H1 (cell line): ENCODE measurements around the gene PBX2. TPM values are rescaled to one million over a fixed set of nuclear protein-coding genes. Genes with fewer than 3 reads are reported as not detected.

ENCODE experiments used
- CBX8 ChIP-seq: fragments of 300-800, 300-1000 bp; sonication (generic); IDR thresholded peaks from 2 replicates; pipeline ENCODE4 v1.7.1; 2016; ENCODE audit warnings: low read depth, low read length, borderline replicate concordance
- CHD1 ChIP-seq: IDR thresholded peaks from 2 replicates; pipeline ENCODE4 v1.6.1; 2012; ENCODE audit warnings: low read depth, low read length, improper control_type of control experiment
- CTCF ChIP-seq, 3 experiments: IDR thresholded peaks; 1 replicate in 2 of 3; 2 replicates in 1 of 3; pipeline versions ENCODE4 v1.5.1 to v1.6.1; 2011; ENCODE audit warnings: low read length in 3 of 3, mild to moderate bottlenecking in 3 of 3, inconsistent platforms in 2 of 3, low read depth in 1 of 3, moderate library complexity in 1 of 3; ENCODE audit not compliant: insufficient read depth in 1 of 3; ENCODE audit errors: control extremely low read depth in 1 of 3
- GABPA ChIP-seq: IDR thresholded peaks from 2 replicates; pipeline ENCODE4 v1.6.1; 2011; ENCODE audit warnings: mild to moderate bottlenecking, low read length, moderate library complexity, borderline replicate concordance; ENCODE audit not compliant: insufficient read depth
- GTF2F1 ChIP-seq: IDR thresholded peaks from 2 replicates; pipeline ENCODE4 v1.6.1; 2012; ENCODE audit warnings: low read depth, low read length, improper control_type of control experiment, borderline replicate concordance
- JUND ChIP-seq: IDR thresholded peaks from 2 replicates; pipeline ENCODE4 v1.6.1; 2011; ENCODE audit warnings: mild to moderate bottlenecking, improper control_type of control experiment, low read length
- KDM4A ChIP-seq: IDR thresholded peaks from one replicate; pipeline ENCODE4 v1.7.1; 2012; ENCODE audit warnings: low read depth, mild to moderate bottlenecking, moderate library complexity, low read length, inconsistent platforms; ENCODE audit not compliant: severe bottlenecking
- POLR2A ChIP-seq, 2 experiments: IDR thresholded peaks; 1 replicate in 1 of 2; 2 replicates in 1 of 2; pipeline ENCODE4 v1.6.1; 2011; ENCODE audit warnings: low read depth in 2 of 2, low read length in 2 of 2, mild to moderate bottlenecking in 2 of 2; ENCODE audit errors: control extremely low read depth in 1 of 2
- POU5F1 ChIP-seq: IDR thresholded peaks from 2 replicates; pipeline ENCODE4 v1.6.1; 2011; ENCODE audit warnings: low read depth, mild to moderate bottlenecking, low read length, moderate library complexity
- SAP30 ChIP-seq: fragments of 300-600 bp; sonication (generic); IDR thresholded peaks from 2 replicates; pipeline ENCODE4 v1.7.1; 2012; ENCODE audit warnings: low read length, moderate library complexity, mild to moderate bottlenecking, inconsistent platforms; ENCODE audit not compliant: insufficient read depth, insufficient replicate concordance
- SP2 ChIP-seq: IDR thresholded peaks from 2 replicates; pipeline ENCODE4 v1.6.1; 2012; ENCODE audit warnings: mild to moderate bottlenecking, low read length, inconsistent platforms
- SUZ12 ChIP-seq: fragments of 200-600 bp; sonication (generic); IDR thresholded peaks from 2 replicates; pipeline ENCODE4 v1.6.1; 2012; ENCODE audit warnings: mild to moderate bottlenecking, inconsistent platforms, low read length, moderate library complexity, mixed read lengths
- TAF7 ChIP-seq: optimal IDR thresholded peaks from 2 replicates; pipeline ENCODE3; 2011; ENCODE audit warnings: low read depth, mild to moderate bottlenecking, inconsistent platforms, low read length, moderate library complexity, borderline replicate concordance
- TEAD4 ChIP-seq: IDR thresholded peaks from 2 replicates; pipeline ENCODE4 v1.6.1; 2012; ENCODE audit warnings: low read depth, low read length, inconsistent platforms, mixed read lengths
- USF2 ChIP-seq: IDR thresholded peaks from 2 replicates; pipeline ENCODE4 v1.6.1; 2011; ENCODE audit warnings: low read length, improper control_type of control experiment
- ZNF274 ChIP-seq: IDR thresholded peaks from 2 replicates; pipeline ENCODE4 v1.7.0; 2012; ENCODE audit warnings: low read length, borderline replicate concordance; ENCODE audit errors: extremely low read depth
- polyA plus RNA-seq, 7 experiments: library from polyadenylated mRNA; depleted of rRNA in 3 of 7; stranded (reverse) in 5 of 7; unstranded in 2 of 7; fragments of >200 nt in 5 of 7; fragments of 200-250 nt in 2 of 7; gene quantifications; 1 replicate in 5 of 7; 2 replicates in 1 of 7; 4 replicates in 1 of 7; pipeline versions ENCODE4 v1.2.1 to v1.2.3, GENCODE V29; 2011 to 2013; ENCODE audit warnings: missing spikeins in 2 of 7, mixed read lengths in 2 of 7
- total RNA-seq: library from RNA; stranded (reverse); fragmentation: NEBNext Ultra II Directional; extraction: Animal tissue kit (Norgen Biotek cat#: 25700); gene quantifications from 2 replicates; pipeline ENCODE4 v1.2.1, GENCODE V29; 2021
- TF ChIP-seq, protein P1 (sequence below): IDR thresholded peaks from 2 replicates; pipeline ENCODE4 v1.6.1; 2012; ENCODE audit warnings: low read length, inconsistent platforms

The PBX2 gene
- total and polyA plus RNA-seq, 2 of the 8 experiments (the other 6 are each of a cell fraction or from before 2014, with no cell fraction given) = 102 to 130 TPM

- no peak for TF ChIP-seq GABPA
- TF ChIP-seq KDM4A = peak; percentile 38
- TF ChIP-seq GTF2F1 = no peak
- TF ChIP-seq POU5F1 = no peak
- TF ChIP-seq POLR2A (IDR thresholded peaks at IDR 0.05; ENCODE audit: control extremely low read depth in 1 of 2, low read depth in 2 of 2, low read length in 2 of 2) = peak in 1 of 2 experiments; percentile 71; a peak in 1 of 3 replicates
- no peak; the same call in 1 of the 2 replicates for TF ChIP-seq USF2
- TF ChIP-seq JUND = no peak
- TF ChIP-seq ZNF274 = no peak
- TF ChIP-seq SAP30 = no peak
- TF ChIP-seq CHD1 = no peak; the same call in 1 of the 2 replicates
- no peak for TF ChIP-seq SUZ12
- TF ChIP-seq CBX8 = no peak
- peak; percentile 79 for TF ChIP-seq SP2
- TF ChIP-seq CTCF (IDR thresholded peaks at IDR 0.05; ENCODE audit: control extremely low read depth in 1 of 3, insufficient read depth in 1 of 3, low read depth in 1 of 3, low read length in 3 of 3) = no peak
- TF ChIP-seq TAF7 = no peak
- TF ChIP-seq, protein P1, sequence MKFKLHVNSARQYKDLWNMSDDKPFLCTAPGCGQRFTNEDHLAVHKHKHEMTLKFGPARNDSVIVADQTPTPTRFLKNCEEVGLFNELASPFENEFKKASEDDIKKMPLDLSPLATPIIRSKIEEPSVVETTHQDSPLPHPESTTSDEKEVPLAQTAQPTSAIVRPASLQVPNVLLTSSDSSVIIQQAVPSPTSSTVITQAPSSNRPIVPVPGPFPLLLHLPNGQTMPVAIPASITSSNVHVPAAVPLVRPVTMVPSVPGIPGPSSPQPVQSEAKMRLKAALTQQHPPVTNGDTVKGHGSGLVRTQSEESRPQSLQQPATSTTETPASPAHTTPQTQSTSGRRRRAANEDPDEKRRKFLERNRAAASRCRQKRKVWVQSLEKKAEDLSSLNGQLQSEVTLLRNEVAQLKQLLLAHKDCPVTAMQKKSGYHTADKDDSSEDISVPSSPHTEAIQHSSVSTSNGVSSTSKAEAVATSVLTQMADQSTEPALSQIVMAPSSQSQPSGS = no peak
- no peak for TF ChIP-seq TEAD4
Measured at GRCh38 chr6:32177788-32178546, 12.0 kb downstream of the PBX2 start, which contains the start of gene RNF5 (continued).
